IPS DF 6.9 (cell line): Measurements from ENCODE around the gene KNOP1.

Source experiments
- DNase-seq: peaks from one replicate; pipeline ENCODE4 v3.0.0-alpha.2; 2013; ENCODE audit warnings: low read depth, low spot score
- H3K27ac ChIP-seq: one replicate; pipeline ENCODE4 v1.5.1; 2013; ENCODE audit warnings: low read length, control low read depth
- H3K27me3 ChIP-seq: 2 replicates; pipeline ENCODE4 v1.6.1; 2013; ENCODE audit warnings: mild to moderate bottlenecking, low read length; ENCODE audit not compliant: control insufficient read depth, insufficient read depth
- H3K36me3 ChIP-seq: 2 replicates; pipeline ENCODE4 v1.6.1; 2013; ENCODE audit warnings: low read length; ENCODE audit not compliant: control insufficient read depth, insufficient read depth
- H3K4me1 ChIP-seq: 2 replicates; pipeline ENCODE4 v1.6.1; 2013; ENCODE audit warnings: low read length; ENCODE audit not compliant: control insufficient read depth, insufficient read depth
- H3K4me3 ChIP-seq: 2 replicates; pipeline ENCODE4 v1.5.1; 2013; ENCODE audit warnings: mild to moderate bottlenecking, low read length
- H3K9me3 ChIP-seq: 2 replicates; pipeline ENCODE4 v1.6.1; 2013; ENCODE audit warnings: low read length, inconsistent platforms; ENCODE audit not compliant: control insufficient read depth, insufficient read depth
- WGBS: extraction: QIAGEN DNeasy Blood & Tissue Kit; methylation state at CpG from one replicate; pipeline ENCODE4 v1.1.7; 2013; ENCODE audit warnings: mixed read lengths, missing lambda C conversion rate; ENCODE audit not compliant: insufficient read length, insufficient coverage; 5-methylcytosine and 5-hydroxymethylcytosine counted together

Gene KNOP1

DNA sequence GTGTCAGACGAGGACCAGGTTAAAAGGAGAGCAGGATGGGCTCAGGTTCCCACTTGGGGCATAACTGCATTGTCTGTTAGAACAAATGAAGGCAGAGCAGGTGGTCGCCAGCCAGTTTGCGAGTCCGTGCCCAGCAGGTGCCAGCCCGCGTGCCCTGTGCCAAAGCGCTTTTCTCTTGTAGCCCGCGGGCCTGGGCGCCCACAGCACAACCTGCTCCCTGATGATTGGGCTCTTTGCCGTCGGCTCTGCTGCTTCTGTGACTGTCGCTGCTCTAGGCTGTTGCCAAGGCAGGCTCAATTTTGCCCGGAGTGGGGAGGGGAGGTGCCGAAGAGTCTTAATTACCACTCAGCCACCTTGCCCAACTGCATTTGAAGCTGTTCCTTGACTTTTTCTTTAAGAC, 21.1 kb downstream of the KNOP1 start:
- H3K9me3 ChIP-seq = no peaks in the 10 kb centered on the region
- H3K27ac ChIP-seq = no peak overlapping the region
- H3K36me3 ChIP-seq = peaks cover 5% of the 10 kb centered on the region; the same call in 1 of the 2 replicates
- DNase-seq = no peak
- no peak overlapping the region for H3K4me3 ChIP-seq
- no peaks in the 10 kb centered on the region for H3K4me1 ChIP-seq
- WGBS = no CpG with 5 or more reads among the region's 15 CpGs
- H3K27me3 ChIP-seq = no peaks in the 10 kb centered on the region

GRCh38 chr16:19696328-19696727, 21.7 kb downstream of the KNOP1 start:
- Histone ChIP-seq H3K9me3 (no peaks in the 10 kb centered on the region), H3K27ac (no peak overlapping the region), H3K4me1 (no peaks in the 10 kb centered on the region), H3K36me3 (peaks cover 5% of the 10 kb centered on the region; the same call in 1 of the 2 replicates), H3K27me3 (no peaks in the 10 kb centered on the region), H3K4me3 (no peak overlapping the region)
- DNase-seq = no peak
- WGBS = no CpG with 5 or more reads among the region's 10 CpGs

DNA sequence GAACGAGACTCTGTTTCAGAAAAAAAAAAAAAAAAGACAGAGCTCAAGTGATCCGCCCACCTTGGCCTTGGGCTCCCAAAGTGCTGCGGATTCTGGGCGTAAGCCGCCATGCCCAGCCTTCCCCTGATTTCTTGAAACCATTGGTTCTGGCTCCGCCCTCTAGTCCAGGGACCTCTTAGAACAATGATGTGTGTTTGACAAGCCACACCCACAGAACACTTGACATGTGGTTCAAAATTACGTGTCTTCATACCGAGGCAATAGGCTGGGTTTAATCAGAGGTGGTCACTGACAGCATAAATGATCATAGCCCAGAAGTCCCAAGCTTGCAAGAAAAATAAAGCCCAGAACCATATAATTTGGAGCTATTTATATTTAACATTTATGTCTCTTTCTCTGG, 23.0 kb downstream of the KNOP1 start:
- no peaks in the 10 kb centered on the region for H3K4me1 ChIP-seq
- no peaks in the 10 kb centered on the region for H3K27me3 ChIP-seq
- WGBS = no CpG with 5 or more reads among the region's 8 CpGs
- H3K36me3 ChIP-seq = peaks cover 5% of the 10 kb centered on the region; the same call in 1 of the 2 replicates
- no peak for DNase-seq
- no peaks in the 10 kb centered on the region for H3K9me3 ChIP-seq
- no peak overlapping the region for H3K27ac ChIP-seq
- no peak overlapping the region for H3K4me3 ChIP-seq

DNA sequence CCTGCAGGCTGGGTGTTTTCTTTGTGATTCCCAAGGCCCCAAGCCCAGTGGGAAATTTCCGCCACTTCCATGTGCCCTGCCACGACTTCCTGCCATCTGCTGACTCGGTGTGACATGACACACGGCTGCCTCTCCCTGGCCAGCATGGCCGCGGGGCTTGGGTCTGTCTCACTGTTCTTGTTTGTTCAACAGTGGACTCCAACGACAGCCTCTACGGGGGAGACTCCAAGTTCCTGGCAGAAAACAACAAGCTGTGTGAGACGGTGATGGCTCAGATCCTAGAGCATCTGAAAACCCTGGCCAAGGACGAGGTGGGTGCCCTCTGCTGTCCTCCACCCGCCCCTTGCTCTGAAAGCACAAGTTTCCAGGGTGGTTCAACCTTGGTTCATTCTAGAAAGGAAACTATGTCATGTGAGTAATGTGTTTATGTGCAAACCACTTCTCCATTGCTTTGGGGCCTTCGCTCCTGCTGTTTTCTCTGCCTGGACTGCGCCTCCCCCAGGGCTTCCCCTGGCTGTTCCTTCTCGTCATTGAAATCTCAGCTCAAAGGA, 26.8 kb downstream of the KNOP1 start:
- no peaks in the 10 kb centered on the region for H3K4me1 ChIP-seq
- no peak for DNase-seq
- 0 out of 2 replicates have a peak, but pooled peaks cover 2% of the 10 kb centered on the region for H3K36me3 ChIP-seq
- H3K9me3 ChIP-seq = no peaks in the 10 kb centered on the region
- no CpG with 5 or more reads among the region's 14 CpGs for WGBS
- no peaks in the 10 kb centered on the region for H3K27me3 ChIP-seq
- no peak overlapping the region for H3K27ac ChIP-seq
- no peak overlapping the region for H3K4me3 ChIP-seq

DNA sequence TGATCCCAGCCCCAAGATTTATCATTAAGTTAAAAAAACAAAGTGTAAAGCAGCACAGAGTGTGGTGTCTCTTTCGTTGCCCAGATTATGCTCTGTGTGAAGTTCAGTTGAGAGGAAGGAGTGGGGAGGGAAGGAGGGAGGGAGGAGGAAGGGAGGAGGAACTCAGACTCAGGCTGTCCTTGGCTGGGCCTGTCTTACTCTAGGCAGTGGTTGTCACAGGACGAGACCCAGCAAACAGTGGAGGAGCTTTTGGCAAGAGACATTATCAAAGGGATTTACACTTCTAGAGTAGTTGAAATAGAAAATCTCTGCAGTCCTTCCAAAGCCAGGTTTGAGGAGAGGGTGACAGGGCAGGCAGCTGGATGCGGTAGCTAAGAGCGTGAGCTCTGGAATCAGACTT, 27.8 kb downstream of the KNOP1 start:
- Histone ChIP-seq H3K27ac (no peak overlapping the region), H3K9me3 (no peaks in the 10 kb centered on the region), H3K36me3 (0 out of 2 replicates have a peak, but pooled peaks cover 2% of the 10 kb centered on the region), H3K27me3 (no peaks in the 10 kb centered on the region), H3K4me1 (no peaks in the 10 kb centered on the region), H3K4me3 (no peak overlapping the region)
- DNase-seq = no peak
- no CpG with 5 or more reads among the region's 4 CpGs for WGBS

DNA sequence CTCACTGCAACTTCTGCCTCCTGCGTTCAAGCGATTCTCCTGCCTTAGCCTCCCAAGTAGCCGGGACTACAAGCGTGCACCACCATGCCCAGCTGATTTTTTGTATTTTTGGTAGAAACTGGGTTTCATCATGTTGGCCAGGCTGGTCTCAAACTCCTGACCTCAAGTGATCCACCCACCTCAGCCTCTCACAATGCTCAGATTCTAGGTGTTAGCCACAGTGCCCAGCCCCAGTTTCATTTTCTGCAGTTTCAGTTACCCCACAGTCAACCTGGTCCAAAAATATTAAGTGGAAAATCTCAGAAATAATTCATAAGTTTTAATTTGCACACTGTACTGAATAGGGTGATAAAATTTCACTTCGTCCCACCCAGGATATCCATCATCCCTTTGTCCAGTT, 28.7 kb downstream of the KNOP1 start:
- WGBS = no CpG with 5 or more reads among the region's 5 CpGs
- H3K27ac ChIP-seq = no peak overlapping the region

DNA sequence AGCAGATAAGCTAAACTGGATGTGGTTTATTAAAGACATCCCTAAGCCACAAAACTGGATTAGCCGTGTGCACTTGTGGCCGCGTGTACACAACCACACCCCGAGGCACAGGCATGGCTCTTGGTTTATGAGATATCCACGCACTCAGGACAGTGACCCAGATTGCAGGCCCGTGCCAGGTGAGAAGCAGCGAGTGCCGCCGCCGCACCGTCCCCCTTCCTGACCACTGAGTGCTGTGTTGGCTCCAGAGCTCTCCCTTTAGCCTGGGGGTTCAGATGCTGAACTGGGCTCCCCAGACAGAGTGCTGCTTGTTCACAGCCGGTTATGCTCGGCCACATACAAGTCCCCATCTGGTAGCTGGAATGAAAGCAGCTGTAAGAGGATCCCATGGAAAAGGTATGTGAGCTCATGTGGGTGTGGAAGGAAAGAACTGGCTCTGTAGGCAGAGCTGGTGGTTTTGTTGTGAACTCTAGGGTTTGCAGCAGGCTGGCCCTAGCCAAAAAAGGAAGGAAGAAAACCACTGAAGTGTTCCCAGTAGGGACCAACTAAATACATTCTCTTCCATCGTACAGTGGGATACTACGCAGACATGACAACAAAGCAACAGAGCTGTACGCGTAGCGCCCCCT, 29.5 kb downstream of the KNOP1 start:
- no peak overlapping the region for H3K4me3 ChIP-seq
- 0 out of 2 replicates have a peak, but pooled peaks cover 2% of the 10 kb centered on the region for H3K36me3 ChIP-seq
- no peak for DNase-seq
- H3K9me3 ChIP-seq = no peaks in the 10 kb centered on the region
- no peaks in the 10 kb centered on the region for H3K4me1 ChIP-seq
- H3K27ac ChIP-seq = no peak overlapping the region
- H3K27me3 ChIP-seq = no peaks in the 10 kb centered on the region
- no CpG with 5 or more reads among the region's 18 CpGs for WGBS

More for the DNA sequence above, 28.7 kb downstream of the KNOP1 start:
- Histone ChIP-seq H3K27me3 (no peaks in the 10 kb centered on the region), H3K36me3 (0 out of 2 replicates have a peak, but pooled peaks cover 2% of the 10 kb centered on the region), H3K4me1 (no peaks in the 10 kb centered on the region), H3K4me3 (no peak overlapping the region), H3K9me3 (no peaks in the 10 kb centered on the region)
- no peak for DNase-seq

- WGBS = no CpG with 5 or more reads among the region's 7 CpGs
- DNase-seq = no peak
- H3K36me3 ChIP-seq = 0 out of 2 replicates have a peak, but pooled peaks cover 2% of the 10 kb centered on the region
- H3K4me3 ChIP-seq = no peak overlapping the region
- no peaks in the 10 kb centered on the region for H3K9me3 ChIP-seq
- no peaks in the 10 kb centered on the region for H3K4me1 ChIP-seq
- no peaks in the 10 kb centered on the region for H3K27me3 ChIP-seq
- no peak overlapping the region for H3K27ac ChIP-seq
Observed at GRCh38 chr16:19687279-19687678, 30.7 kb downstream of the KNOP1 start.

DNA sequence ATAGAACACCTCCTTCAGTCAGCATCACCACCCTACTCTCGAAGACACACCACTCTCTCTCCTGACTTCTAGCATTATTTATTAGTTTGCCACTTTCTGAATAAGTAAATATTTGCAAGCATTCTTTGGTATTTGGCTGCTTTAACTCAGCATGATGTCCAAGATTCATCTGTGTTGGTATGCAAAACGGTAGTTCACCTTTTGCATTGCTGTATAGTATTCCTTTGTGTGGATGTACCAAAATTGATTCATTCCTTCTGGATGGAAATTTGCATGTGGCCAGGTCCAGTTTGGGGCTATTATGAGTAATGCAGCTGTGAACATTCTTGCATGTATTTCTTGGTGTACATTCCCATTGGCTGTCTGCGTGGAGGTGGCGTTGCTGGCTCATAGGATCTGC, 32.9 kb downstream of the KNOP1 start:
- Histone ChIP-seq H3K4me3 (no peak overlapping the region), H3K27ac (no peak overlapping the region), H3K27me3 (no peaks in the 10 kb centered on the region), H3K36me3 (0 out of 2 replicates have a peak, but pooled peaks cover 2% of the 10 kb centered on the region), H3K9me3 (no peaks in the 10 kb centered on the region), H3K4me1 (no peaks in the 10 kb centered on the region)
- no CpG with 5 or more reads among the region's 4 CpGs for WGBS
- no peak for DNase-seq

DNA sequence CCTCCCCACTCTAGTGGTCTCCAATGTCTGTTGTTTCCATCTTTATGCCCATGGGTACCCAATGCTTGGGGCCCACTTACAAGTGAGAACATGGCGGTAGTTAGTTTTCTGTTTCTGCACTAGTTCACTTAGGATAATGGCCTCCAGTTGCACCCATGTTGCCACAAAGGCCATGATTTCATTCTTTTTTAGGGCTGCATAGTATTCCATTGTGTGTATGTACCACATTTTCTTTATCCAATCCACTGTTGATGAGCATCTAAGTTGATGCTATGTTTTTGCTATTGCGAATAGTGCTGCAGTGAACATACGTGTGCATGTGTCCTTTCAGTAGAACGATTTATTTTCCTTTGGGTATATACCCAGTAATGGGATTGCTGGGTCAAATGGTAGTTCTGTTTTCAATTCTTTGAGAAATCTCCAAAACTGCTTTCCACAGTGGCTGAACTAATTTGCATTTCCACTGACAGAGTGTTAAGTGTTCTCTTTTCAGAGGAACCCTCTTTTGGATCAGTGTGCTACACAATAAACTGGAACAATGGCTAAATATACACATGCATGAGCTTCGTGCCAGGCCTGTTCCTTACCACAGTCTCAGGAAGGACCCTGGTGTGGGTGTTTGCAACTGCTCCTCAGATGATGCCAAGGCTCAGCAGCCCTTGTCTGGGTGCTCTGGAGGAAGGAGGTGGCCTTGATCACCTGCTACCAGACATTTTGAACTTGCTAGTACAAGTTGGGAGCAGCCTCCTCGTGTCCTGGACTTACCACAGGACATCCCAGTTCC, 34.4 kb downstream of the KNOP1 start:
- no peaks in the 10 kb centered on the region for H3K4me1 ChIP-seq
- 0 out of 2 replicates have a peak, but pooled peaks cover 2% of the 10 kb centered on the region for H3K36me3 ChIP-seq
- no peaks in the 10 kb centered on the region for H3K9me3 ChIP-seq
- WGBS = no CpG with 5 or more reads among the region's 6 CpGs
- no peaks in the 10 kb centered on the region for H3K27me3 ChIP-seq
- no peak overlapping the region for H3K27ac ChIP-seq
- no peak overlapping the region for H3K4me3 ChIP-seq
- no peak for DNase-seq
